Lower leg skin (tissue), 3 donors: Measurements from ENCODE around the gene STARD5.

Experiments used
- CTCF ChIP-seq, 3 donors: fragments of 450-650 bp; IDR thresholded peaks; one replicate each; pipeline ENCODE4 v1.5.1; 2016; ENCODE audit warnings: antibody characterized with exemption in 3 of 3, mild to moderate bottlenecking in 3 of 3, moderate library complexity in 2 of 3
- POLR2A ChIP-seq, 2 donors: fragments of 450-650 bp; IDR thresholded peaks; one replicate each; pipeline ENCODE4 v1.6.1; 2016 to 2017; ENCODE audit warnings: antibody characterized with exemption in 2 of 2, mild to moderate bottlenecking in 1 of 2, moderate library complexity in 1 of 2

GRCh38 chr15:81336568-81336967 is 12.6 kb upstream of the STARD5 start:
- TF ChIP-seq CTCF (IDR thresholded peaks at IDR 0.05) (no peak), POLR2A (IDR thresholded peaks at IDR 0.05) (no peak)
